WTC11 (cell line): Measurements from ENCODE around the gene PAXIP1. TPM values are rescaled to one million over a fixed set of nuclear protein-coding genes. Genes with fewer than 3 reads are reported as not detected.

ENCODE experiments used
- ATAC-seq: fragments of 200-7000 bp; cut with Tn5 transposase; 2 replicates; pipeline ENCODE4 v1.10.0; 2021; ENCODE audit warnings: mild to moderate bottlenecking, moderate library complexity
- CTCF ChIA-PET: fragments of 300-600 bp; sonication (Branson Sonifier 250); formaldehyde crosslinking; loops from one replicate; lab custom pipeline; 2021; ENCODE audit warnings: antibody characterized with exemption; lab: Charles Lee
- POLR2A ChIA-PET: fragments of 350-600 bp; sonication (Branson Sonifier 250); formaldehyde crosslinking; loops from one replicate; lab custom pipeline; 2021; ENCODE audit warnings: antibody characterized with exemption; lab: Charles Lee
- DNase-seq: peaks from one replicate; pipeline ENCODE4 v3.0.0; 2021; ENCODE audit warnings: low spot score
- H3K27ac Mint-ChIP-seq: 2 replicates; pipeline ENCODE4 v1.8.0; 2021; ENCODE audit warnings: mixed read lengths
- H3K27me3 Mint-ChIP-seq: 2 replicates; pipeline ENCODE4 v1.8.0; 2021; ENCODE audit warnings: low read depth, mild to moderate bottlenecking, moderate library complexity, mixed read lengths
- H3K36me3 Mint-ChIP-seq: 2 replicates; pipeline ENCODE4 v1.8.0; 2021; ENCODE audit warnings: mixed read lengths
- H3K4me1 Mint-ChIP-seq: 2 replicates; pipeline ENCODE4 v1.8.0; 2022; ENCODE audit warnings: mixed read lengths
- H3K4me3 Mint-ChIP-seq: 2 replicates; pipeline ENCODE4 v1.8.0; 2021; ENCODE audit warnings: mild to moderate bottlenecking, moderate library complexity, mixed read lengths
- H3K9me3 Mint-ChIP-seq: 2 replicates; pipeline ENCODE4 v1.8.0; 2021; ENCODE audit warnings: mixed read lengths
- E2F5 ChIP-seq: sonication (generic); formaldehyde crosslinking; IDR thresholded peaks from 2 replicates; pipeline ENCODE4 v1.8.1; 2022; ENCODE audit warnings: mild to moderate bottlenecking, moderate library complexity, missing genetic modification reagents
- ELF4 ChIP-seq: sonication (generic); formaldehyde crosslinking; IDR thresholded peaks from 2 replicates; pipeline ENCODE4 v1.8.1; 2022; ENCODE audit warnings: low read depth, mild to moderate bottlenecking, moderate library complexity, missing genetic modification reagents
- FOXJ3 ChIP-seq: sonication (generic); formaldehyde crosslinking; IDR thresholded peaks from 2 replicates; pipeline ENCODE4 v1.9.0; 2021; ENCODE audit warnings: missing genetic modification reagents, mild to moderate bottlenecking, borderline replicate concordance
- GTF2I ChIP-seq: fragments of 250-450 bp; sonication (Bioruptor Pico); conservative IDR thresholded peaks from 2 replicates; pipeline ENCODE4 v1.4.0; 2021; ENCODE audit warnings: mild to moderate bottlenecking
- HMGA2 ChIP-seq: fragments of 250-450 bp; sonication (Bioruptor Pico); IDR thresholded peaks from 2 replicates; pipeline ENCODE4 v1.4.0; 2021; ENCODE audit warnings: mild to moderate bottlenecking, moderate library complexity
- IRF2 ChIP-seq: sonication (generic); formaldehyde crosslinking; IDR thresholded peaks from 2 replicates; pipeline ENCODE4 v1.8.0; 2022; ENCODE audit warnings: low read depth, missing genetic modification reagents, borderline replicate concordance
- KAT7 ChIP-seq: sonication (generic); formaldehyde crosslinking; IDR thresholded peaks from 2 replicates; pipeline ENCODE4 v1.8.1; 2023; ENCODE audit warnings: missing genetic modification reagents, mild to moderate bottlenecking, borderline replicate concordance
- MXD4 ChIP-seq: fragments of 250-450 bp; sonication (Bioruptor Pico); IDR thresholded peaks from 2 replicates; pipeline ENCODE4 v1.8.0; 2021; ENCODE audit warnings: mild to moderate bottlenecking, moderate library complexity, borderline replicate concordance
- OVOL2 ChIP-seq: fragments of 250-450 bp; sonication (Bioruptor Pico); IDR thresholded peaks from 2 replicates; pipeline ENCODE4 v1.9.0; 2021; ENCODE audit warnings: mild to moderate bottlenecking, borderline replicate concordance
- PRDM15 ChIP-seq: sonication (generic); formaldehyde crosslinking; IDR thresholded peaks from 2 replicates; pipeline ENCODE4 v1.8.0; 2022; ENCODE audit warnings: missing genetic modification reagents
- RORB ChIP-seq: fragments of 250-450 bp; sonication (Bioruptor Pico); IDR thresholded peaks from 2 replicates; pipeline ENCODE4 v1.9.0; 2021; ENCODE audit warnings: mild to moderate bottlenecking
- TEAD1 ChIP-seq: sonication (generic); formaldehyde crosslinking; IDR thresholded peaks from 2 replicates; pipeline ENCODE4 v1.8.0; 2022; ENCODE audit warnings: mild to moderate bottlenecking, missing genetic modification reagents
- ZBTB43 ChIP-seq: sonication (generic); formaldehyde crosslinking; IDR thresholded peaks from 2 replicates; pipeline ENCODE4 v1.8.1; 2023; ENCODE audit warnings: mild to moderate bottlenecking, missing genetic modification reagents
- ZNF121 ChIP-seq: sonication (generic); formaldehyde crosslinking; IDR thresholded peaks from 2 replicates; pipeline ENCODE4 v1.8.0; 2023; ENCODE audit warnings: missing genetic modification reagents
- ZNF138 ChIP-seq: sonication (generic); formaldehyde crosslinking; conservative IDR thresholded peaks from 2 replicates; pipeline ENCODE4 v1.8.1; 2022; ENCODE audit warnings: mild to moderate bottlenecking, moderate library complexity, missing genetic modification reagents
- ZNF396 ChIP-seq: fragments of 250-450 bp; sonication (Bioruptor Pico); IDR thresholded peaks from 2 replicates; pipeline ENCODE4 v1.8.0; 2021; ENCODE audit warnings: mild to moderate bottlenecking, moderate library complexity, borderline replicate concordance
- total RNA-seq: library from RNA; stranded (reverse); gene quantifications from 3 replicates; pipeline ENCODE4 v1.2.3, GENCODE V29; 2021
- TF ChIP-seq, protein P1 (sequence below): sonication (generic); formaldehyde crosslinking; IDR thresholded peaks from 2 replicates; pipeline ENCODE4 v1.8.1; 2022; ENCODE audit warnings: missing genetic modification reagents, borderline replicate concordance

PAXIP1 gene
- total RNA-seq, 1 experiment from 2014 or later: 34.1 TPM

DNA sequence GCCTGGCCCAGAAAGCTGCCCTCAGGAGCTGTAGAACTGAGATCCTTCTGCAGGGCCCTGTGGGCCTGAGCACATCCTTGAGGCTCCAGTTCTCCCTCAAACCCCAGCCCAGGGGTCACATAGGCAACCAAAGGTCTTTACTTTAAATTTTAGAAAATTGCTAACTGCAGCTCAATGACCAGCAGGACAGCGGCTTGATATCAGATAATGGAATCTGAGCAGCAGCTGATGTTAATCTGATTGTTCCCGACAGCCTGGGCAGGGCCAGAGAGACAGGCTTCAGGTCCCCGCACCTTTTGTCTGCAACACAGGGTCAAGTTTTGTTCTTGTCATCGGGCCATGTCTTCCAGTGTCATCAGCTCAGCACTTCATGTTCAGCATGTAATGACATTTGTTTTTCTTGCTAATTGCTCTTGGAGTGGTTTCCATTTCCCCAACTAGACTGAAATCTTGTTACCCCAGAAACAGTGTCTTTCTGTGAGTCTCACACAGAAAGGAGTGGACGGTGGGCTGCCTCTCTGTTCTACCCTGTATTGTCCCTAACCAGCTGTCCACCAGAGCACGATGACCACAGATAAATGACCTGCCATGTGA, 91.0 kb downstream of the PAXIP1 start:
- TF ChIP-seq, protein P1, sequence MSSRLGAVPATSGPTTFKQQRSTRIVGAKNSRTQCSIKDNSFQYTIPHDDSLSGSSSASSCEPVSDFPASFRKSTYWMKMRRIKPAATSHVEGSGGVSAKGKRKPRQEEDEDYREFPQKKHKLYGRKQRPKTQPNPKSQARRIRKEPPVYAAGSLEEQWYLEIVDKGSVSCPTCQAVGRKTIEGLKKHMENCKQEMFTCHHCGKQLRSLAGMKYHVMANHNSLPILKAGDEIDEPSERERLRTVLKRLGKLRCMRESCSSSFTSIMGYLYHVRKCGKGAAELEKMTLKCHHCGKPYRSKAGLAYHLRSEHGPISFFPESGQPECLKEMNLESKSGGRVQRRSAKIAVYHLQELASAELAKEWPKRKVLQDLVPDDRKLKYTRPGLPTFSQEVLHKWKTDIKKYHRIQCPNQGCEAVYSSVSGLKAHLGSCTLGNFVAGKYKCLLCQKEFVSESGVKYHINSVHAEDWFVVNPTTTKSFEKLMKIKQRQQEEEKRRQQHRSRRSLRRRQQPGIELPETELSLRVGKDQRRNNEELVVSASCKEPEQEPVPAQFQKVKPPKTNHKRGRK (CRISPR knock-in tag): no peak
- no peak for TF ChIP-seq MXD4 (CRISPR knock-in tag)
- no peak for TF ChIP-seq FOXJ3 (CRISPR knock-in tag)
- TF ChIP-seq RORB (CRISPR knock-in tag): no peak
- no peak for TF ChIP-seq ZNF138 (CRISPR knock-in tag)
- no peak for TF ChIP-seq ELF4 (CRISPR knock-in tag)
- no peak for TF ChIP-seq IRF2
- no peak for ATAC-seq
- Mint-ChIP-seq H3K4me1 (peaks cover 4% of the 10 kb centered on the region), H3K36me3 (peaks cover 35% of the 10 kb centered on the region), H3K27me3 (peaks cover 44% of the 10 kb centered on the region), H3K27ac (no peak overlapping the region), H3K4me3 (no peak overlapping the region), H3K9me3 (peaks cover 42% of the 10 kb centered on the region)
- no peak for DNase-seq
- ChIA-PET CTCF (no interaction called here), POLR2A (no interaction called here)

- POLR2A ChIA-PET: no interaction called here
Measured at GRCh38 chr7:154911411-154911810, 91.5 kb downstream of the PAXIP1 start.

More at GRCh38 chr7:154911411-154911810, 91.5 kb downstream of the PAXIP1 start:
- Mint-ChIP-seq H3K27ac (no peak overlapping the region), H3K4me3 (no peak overlapping the region), H3K27me3 (peaks cover 44% of the 10 kb centered on the region), H3K36me3 (peaks cover 35% of the 10 kb centered on the region), H3K4me1 (peaks cover 4% of the 10 kb centered on the region), H3K9me3 (peaks cover 42% of the 10 kb centered on the region)
- CTCF ChIA-PET: no interaction called here
- DNase-seq: no peak
- no peak for ATAC-seq
- TF ChIP-seq E2F5 (CRISPR knock-in tag) (no peak), GTF2I (CRISPR knock-in tag) (no peak), ZBTB43 (CRISPR knock-in tag) (no peak), OVOL2 (CRISPR knock-in tag) (no peak), TEAD1 (CRISPR knock-in tag) (no peak), PRDM15 (CRISPR knock-in tag) (no peak), ZNF121 (CRISPR knock-in tag) (no peak), HMGA2 (CRISPR knock-in tag) (no peak), ZNF396 (CRISPR knock-in tag) (no peak), KAT7 (CRISPR knock-in tag) (no peak)
